HepG2 (cell line): ENCODE results near the gene RRP12. TPM values are rescaled to one million over a fixed set of nuclear protein-coding genes. Genes with fewer than 3 reads are reported as not detected.
A peak's percentile ranks its signal among the peaks of the same experiment; 100 is the strongest.

Source experiments
- CEBPG ChIP-seq: IDR thresholded peaks from 2 replicates; pipeline ENCODE4 v1.6.1; 2016
- FOSL2 ChIP-seq: sonication (generic); formaldehyde crosslinking; IDR thresholded peaks from 2 replicates; pipeline ENCODE4 v1.4.0; 2020; ENCODE audit warnings: missing genetic modification reagents
- GATAD2A ChIP-seq: IDR thresholded peaks from 2 replicates; pipeline ENCODE4 v1.6.1; 2016
- NR2F6 ChIP-seq, 2 experiments: IDR thresholded peaks; 2 replicates each; pipeline ENCODE4 v1.6.1; 2016; ENCODE audit warnings: antibody characterized with exemption in 1 of 2, mild to moderate bottlenecking in 1 of 2
- PPARG ChIP-seq: conservative IDR thresholded peaks from 2 replicates; pipeline ENCODE4 v1.6.1; 2016; ENCODE audit warnings: missing biosample characterization, missing genetic modification reagents
- RAD21 ChIP-seq: fragments of 450-650 bp; formaldehyde crosslinking; IDR thresholded peaks from 2 replicates; pipeline ENCODE4 v1.5.0; 2020; ENCODE audit warnings: mild to moderate bottlenecking
- RCOR2 ChIP-seq: IDR thresholded peaks from 2 replicates; pipeline ENCODE4 v1.6.1; 2016; ENCODE audit warnings: missing biosample characterization, missing genetic modification reagents
- RXRA ChIP-seq: sonication (generic); formaldehyde crosslinking; IDR thresholded peaks from 2 replicates; pipeline ENCODE4 v1.5.1; 2020; ENCODE audit warnings: missing genetic modification reagents
- SAP130 ChIP-seq: IDR thresholded peaks from 2 replicates; pipeline ENCODE4 v1.6.1; 2016; ENCODE audit warnings: low read depth
- SOX6 ChIP-seq, 2 experiments: fragments of 450-650 bp in 1 of 2; sonication (generic) in 1 of 2; formaldehyde crosslinking in 1 of 2; IDR thresholded peaks; 2 replicates each; pipeline versions ENCODE4 v1.4.0 to v1.6.1; 2017 to 2020; ENCODE audit warnings: antibody characterized with exemption in 1 of 2, mild to moderate bottlenecking in 1 of 2, missing genetic modification reagents in 1 of 2
- SP1 ChIP-seq, 2 experiments: fragments of 450-650 bp in 1 of 2; sonication (generic) in 1 of 2; formaldehyde crosslinking in 1 of 2; IDR thresholded peaks; 2 replicates each; pipeline versions ENCODE4 v1.4.0 to v1.6.1; 2016 to 2020; ENCODE audit warnings: missing genetic modification reagents in 1 of 2
- TARDBP ChIP-seq: sonication (generic); formaldehyde crosslinking; IDR thresholded peaks from 2 replicates; pipeline ENCODE4 v1.8.0; 2022; ENCODE audit warnings: mild to moderate bottlenecking, missing genetic modification reagents
- TEAD3 ChIP-seq: optimal IDR thresholded peaks from 2 replicates; pipeline ENCODE3; 2016; ENCODE audit warnings: borderline replicate concordance
- ZMYM3 ChIP-seq: sonication (generic); formaldehyde crosslinking; IDR thresholded peaks from 2 replicates; pipeline ENCODE4 v1.5.1; 2020; ENCODE audit warnings: mild to moderate bottlenecking, missing genetic modification reagents
- ZNF230 ChIP-seq: sonication (generic); formaldehyde crosslinking; IDR thresholded peaks from 2 replicates; pipeline ENCODE4 v1.4.0; 2020; ENCODE audit warnings: mild to moderate bottlenecking, missing genetic modification reagents
- ZNF30 ChIP-seq: sonication (generic); formaldehyde crosslinking; IDR thresholded peaks from 2 replicates; pipeline ENCODE4 v1.5.0; 2020; ENCODE audit warnings: mild to moderate bottlenecking, missing genetic modification reagents
- ZNF430 ChIP-seq: sonication (generic); formaldehyde crosslinking; IDR thresholded peaks from 2 replicates; pipeline ENCODE4 v1.9.0; 2021; ENCODE audit warnings: mild to moderate bottlenecking, missing genetic modification reagents
- ZNF441 ChIP-seq: sonication (generic); formaldehyde crosslinking; IDR thresholded peaks from 2 replicates; pipeline ENCODE4 v1.7.0; 2021; ENCODE audit warnings: missing genetic modification reagents, borderline replicate concordance
- ZNF615 ChIP-seq: sonication (generic); formaldehyde crosslinking; IDR thresholded peaks from 2 replicates; pipeline ENCODE4 v1.5.0; 2020; ENCODE audit warnings: mild to moderate bottlenecking, missing genetic modification reagents, borderline replicate concordance
- ZNF644 ChIP-seq: IDR thresholded peaks from 2 replicates; pipeline ENCODE4 v1.6.1; 2016; ENCODE audit warnings: low read depth
- polyA plus RNA-seq, 8 experiments: library from polyadenylated mRNA; depleted of rRNA in 3 of 8; stranded (reverse) in 7 of 8; unstranded in 1 of 8; fragments of >200 nt; fragmentation: Illumina TruSeq in 4 of 8; extraction: Trizol in 4 of 8; gene quantifications; 2 replicates each; pipeline versions ENCODE4 v1.2.1 to v1.2.3, GENCODE V29; 2011 to 2016; ENCODE audit warnings: low read depth in 4 of 8, missing spikeins in 1 of 8, mixed read lengths in 1 of 8; ENCODE audit not compliant: insufficient read depth in 1 of 8
- total RNA-seq, 5 experiments: library from RNA; depleted of rRNA; stranded (reverse); fragments of >200 nt; fragmentation: Illumina TruSeq; extraction: Trizol; gene quantifications; 2 replicates each; pipeline ENCODE4 v1.2.3, GENCODE V29; 2016; ENCODE audit warnings: low read depth in 1 of 5
- TF ChIP-seq, protein P1 (sequence below): IDR thresholded peaks from 2 replicates; pipeline ENCODE4 v1.6.1; 2012; ENCODE audit warnings: low read depth, low read length, improper control_type of control experiment
- TF ChIP-seq, protein P2 (sequence below): sonication (generic); formaldehyde crosslinking; IDR thresholded peaks from 2 replicates; pipeline ENCODE4 v1.4.0; 2020; ENCODE audit warnings: missing genetic modification reagents
- TF ChIP-seq, protein P3 (sequence below): sonication (generic); formaldehyde crosslinking; IDR thresholded peaks from 2 replicates; pipeline ENCODE4 v1.5.0; 2020; ENCODE audit warnings: mild to moderate bottlenecking, missing genetic modification reagents

Gene RRP12
- total and polyA plus RNA-seq, 2 of the 13 experiments (the other 11 are each of a cell fraction or from before 2014, with no cell fraction given): 13.2 to 39.4 TPM

DNA sequence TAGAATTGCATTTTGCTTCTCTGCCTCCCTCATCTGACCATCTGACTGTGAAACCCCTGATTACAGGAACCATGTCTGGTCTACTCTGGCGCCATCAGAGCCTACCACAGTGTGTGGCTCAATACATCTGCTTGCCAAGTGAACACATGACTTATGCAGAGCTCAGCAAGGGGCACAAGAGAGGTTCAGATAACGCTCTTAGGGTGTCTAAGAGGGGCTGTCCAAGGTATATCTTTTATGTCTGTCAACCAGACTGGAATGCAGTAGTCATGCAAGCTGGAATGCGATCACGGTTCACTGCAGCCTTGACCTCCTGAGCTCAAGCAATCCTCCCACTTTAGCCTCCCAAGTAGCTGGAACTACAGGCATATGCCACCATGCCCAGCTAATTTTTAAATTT, 10.3 kb upstream of the RRP12 start (continued):
- TF ChIP-seq, protein P1, sequence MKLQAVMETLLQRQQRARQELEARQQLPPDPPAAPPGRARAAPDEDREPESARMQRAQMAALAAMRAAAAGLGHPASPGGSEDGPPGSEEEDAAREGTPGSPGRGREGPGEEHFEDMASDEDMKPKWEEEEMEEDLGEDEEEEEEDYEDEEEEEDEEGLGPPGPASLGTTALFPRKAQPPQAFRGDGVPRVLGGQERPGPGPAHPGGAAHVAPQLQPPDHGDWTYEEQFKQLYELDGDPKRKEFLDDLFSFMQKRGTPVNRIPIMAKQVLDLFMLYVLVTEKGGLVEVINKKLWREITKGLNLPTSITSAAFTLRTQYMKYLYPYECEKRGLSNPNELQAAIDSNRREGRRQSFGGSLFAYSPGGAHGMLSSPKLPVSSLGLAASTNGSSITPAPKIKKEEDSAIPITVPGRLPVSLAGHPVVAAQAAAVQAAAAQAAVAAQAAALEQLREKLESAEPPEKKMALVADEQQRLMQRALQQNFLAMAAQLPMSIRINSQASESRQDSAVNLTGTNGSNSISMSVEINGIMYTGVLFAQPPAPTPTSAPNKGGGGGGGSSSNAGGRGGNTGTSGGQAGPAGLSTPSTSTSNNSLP: 0 out of 2 replicates have a peak, but pooled peaks have one; percentile 13
- 0 out of 2 replicates have a peak, but pooled peaks have one; percentile 48 for TF ChIP-seq RCOR2 (CRISPR knock-in tag)
- TF ChIP-seq PPARG (CRISPR knock-in tag): 0 out of 2 replicates have a peak, but pooled peaks have one; percentile 19
- 0 out of 2 replicates have a peak, but pooled peaks have one; percentile 48 for TF ChIP-seq ZNF644 (CRISPR knock-in tag)
- TF ChIP-seq SAP130 (CRISPR knock-in tag): peak; percentile 54; the same call in 1 of the 2 replicates
- TF ChIP-seq FOSL2 (CRISPR knock-in tag): peak; percentile 65
- peak; percentile 51; the same call in 1 of the 2 replicates for TF ChIP-seq GATAD2A
- TF ChIP-seq, protein P2, sequence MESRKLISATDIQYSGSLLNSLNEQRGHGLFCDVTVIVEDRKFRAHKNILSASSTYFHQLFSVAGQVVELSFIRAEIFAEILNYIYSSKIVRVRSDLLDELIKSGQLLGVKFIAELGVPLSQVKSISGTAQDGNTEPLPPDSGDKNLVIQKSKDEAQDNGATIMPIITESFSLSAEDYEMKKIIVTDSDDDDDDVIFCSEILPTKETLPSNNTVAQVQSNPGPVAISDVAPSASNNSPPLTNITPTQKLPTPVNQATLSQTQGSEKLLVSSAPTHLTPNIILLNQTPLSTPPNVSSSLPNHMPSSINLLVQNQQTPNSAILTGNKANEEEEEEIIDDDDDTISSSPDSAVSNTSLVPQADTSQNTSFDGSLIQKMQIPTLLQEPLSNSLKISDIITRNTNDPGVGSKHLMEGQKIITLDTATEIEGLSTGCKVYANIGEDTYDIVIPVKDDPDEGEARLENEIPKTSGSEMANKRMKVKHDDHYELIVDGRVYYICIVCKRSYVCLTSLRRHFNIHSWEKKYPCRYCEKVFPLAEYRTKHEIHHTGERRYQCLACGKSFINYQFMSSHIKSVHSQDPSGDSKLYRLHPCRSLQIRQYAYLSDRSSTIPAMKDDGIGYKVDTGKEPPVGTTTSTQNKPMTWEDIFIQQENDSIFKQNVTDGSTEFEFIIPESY (CRISPR knock-in tag): peak; percentile 52; the same call in 1 of the 2 replicates
- TF ChIP-seq ZMYM3 (CRISPR knock-in tag): peak; percentile 51; the same call in 1 of the 2 replicates
- TF ChIP-seq ZNF230 (CRISPR knock-in tag): no peak
- TF ChIP-seq RXRA (CRISPR knock-in tag): peak; percentile 67; the same call in 1 of the 2 replicates
- no peak for TF ChIP-seq SP1 (IDR thresholded peaks at IDR 0.05)
- TF ChIP-seq SP1 (CRISPR knock-in tag; IDR thresholded peaks at IDR 0.05): no peak
- peak; percentile 58 for TF ChIP-seq NR2F6 (IDR thresholded peaks at IDR 0.05)
- peak; percentile 87 for TF ChIP-seq NR2F6 (CRISPR knock-in tag; IDR thresholded peaks at IDR 0.05)
- peak; percentile 98 for TF ChIP-seq TEAD3
- TF ChIP-seq, protein P3, sequence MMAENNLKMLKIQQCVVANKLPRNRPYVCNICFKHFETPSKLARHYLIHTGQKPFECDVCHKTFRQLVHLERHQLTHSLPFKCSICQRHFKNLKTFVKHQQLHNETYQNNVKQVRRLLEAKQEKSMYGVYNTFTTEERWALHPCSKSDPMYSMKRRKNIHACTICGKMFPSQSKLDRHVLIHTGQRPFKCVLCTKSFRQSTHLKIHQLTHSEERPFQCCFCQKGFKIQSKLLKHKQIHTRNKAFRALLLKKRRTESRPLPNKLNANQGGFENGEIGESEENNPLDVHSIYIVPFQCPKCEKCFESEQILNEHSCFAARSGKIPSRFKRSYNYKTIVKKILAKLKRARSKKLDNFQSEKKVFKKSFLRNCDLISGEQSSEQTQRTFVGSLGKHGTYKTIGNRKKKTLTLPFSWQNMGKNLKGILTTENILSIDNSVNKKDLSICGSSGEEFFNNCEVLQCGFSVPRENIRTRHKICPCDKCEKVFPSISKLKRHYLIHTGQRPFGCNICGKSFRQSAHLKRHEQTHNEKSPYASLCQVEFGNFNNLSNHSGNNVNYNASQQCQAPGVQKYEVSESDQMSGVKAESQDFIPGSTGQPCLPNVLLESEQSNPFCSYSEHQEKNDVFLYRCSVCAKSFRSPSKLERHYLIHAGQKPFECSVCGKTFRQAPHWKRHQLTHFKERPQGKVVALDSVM (CRISPR knock-in tag): peak; percentile 98
- TF ChIP-seq RAD21 (CRISPR knock-in tag): no peak
- TF ChIP-seq ZNF441 (CRISPR knock-in tag): 0 out of 2 replicates have a peak, but pooled peaks have one; percentile 25
- TF ChIP-seq SOX6 (IDR thresholded peaks at IDR 0.05): no peak
- 0 out of 2 replicates have a peak, but pooled peaks have one; percentile 40 for TF ChIP-seq SOX6 (CRISPR knock-in tag; IDR thresholded peaks at IDR 0.05)
- peak; percentile 36 for TF ChIP-seq CEBPG
- TF ChIP-seq ZNF30 (CRISPR knock-in tag): no peak
- 0 out of 2 replicates have a peak, but pooled peaks have one; percentile 23 for TF ChIP-seq ZNF430 (CRISPR knock-in tag)
- 0 out of 2 replicates have a peak, but pooled peaks have one; percentile 42 for TF ChIP-seq TARDBP (CRISPR knock-in tag)
- no peak for TF ChIP-seq ZNF615 (CRISPR knock-in tag)
